ENCODE measurements around the gene DYNC2H1. TPM values are rescaled to one million over a fixed set of nuclear protein-coding genes. Genes with fewer than 3 reads are reported as not detected.

DYNC2H1 gene
- polyA plus RNA-seq, 1 experiment: 25.3 TPM

DNA sequence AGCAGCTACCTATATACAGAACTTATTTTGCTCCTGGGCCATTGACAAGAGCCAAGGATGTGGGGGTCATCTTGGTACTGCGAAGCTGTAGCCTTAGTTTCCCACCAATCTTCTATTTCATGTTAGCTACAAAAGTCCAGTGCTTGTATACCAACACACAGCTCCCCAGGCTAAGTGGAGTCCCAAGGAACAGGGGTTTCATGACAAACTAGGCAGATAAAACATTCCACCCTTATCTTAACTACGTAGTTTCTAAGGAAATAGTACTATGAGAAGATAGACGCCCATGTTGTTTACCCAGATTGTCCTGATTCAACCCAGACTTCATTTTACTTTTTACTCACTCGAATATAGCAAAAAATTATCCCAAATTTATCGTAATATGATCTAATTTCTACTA is 218.5 kb downstream of the DYNC2H1 start:
- Histone ChIP-seq H3K4me3 (ENCODE audit: low read depth, low read length) (no peak overlapping the region), H3K27ac (ENCODE audit: low read depth, low read length) (no peak overlapping the region), H3K27me3 (ENCODE audit: control insufficient read depth, insufficient read depth, low read length) (no peaks in the 10 kb centered on the region), H3K9me3 (ENCODE audit: control insufficient read depth, insufficient read depth, low read length) (peaks cover 4% of the 10 kb centered on the region; the same call in 1 of the 2 replicates)
- ChIA-PET CTCF (interaction anchor here (3.5 kb wide), 1 partner anchor 275 kb away, joined by 34 read pairs; no protein-coding TSS in a partner anchor), POLR2A (interaction anchor here (0.6 kb wide), 1 partner anchor 115 kb away, joined by 3 read pairs; no protein-coding TSS in a partner anchor)
- TF ChIP-seq, protein P1, sequence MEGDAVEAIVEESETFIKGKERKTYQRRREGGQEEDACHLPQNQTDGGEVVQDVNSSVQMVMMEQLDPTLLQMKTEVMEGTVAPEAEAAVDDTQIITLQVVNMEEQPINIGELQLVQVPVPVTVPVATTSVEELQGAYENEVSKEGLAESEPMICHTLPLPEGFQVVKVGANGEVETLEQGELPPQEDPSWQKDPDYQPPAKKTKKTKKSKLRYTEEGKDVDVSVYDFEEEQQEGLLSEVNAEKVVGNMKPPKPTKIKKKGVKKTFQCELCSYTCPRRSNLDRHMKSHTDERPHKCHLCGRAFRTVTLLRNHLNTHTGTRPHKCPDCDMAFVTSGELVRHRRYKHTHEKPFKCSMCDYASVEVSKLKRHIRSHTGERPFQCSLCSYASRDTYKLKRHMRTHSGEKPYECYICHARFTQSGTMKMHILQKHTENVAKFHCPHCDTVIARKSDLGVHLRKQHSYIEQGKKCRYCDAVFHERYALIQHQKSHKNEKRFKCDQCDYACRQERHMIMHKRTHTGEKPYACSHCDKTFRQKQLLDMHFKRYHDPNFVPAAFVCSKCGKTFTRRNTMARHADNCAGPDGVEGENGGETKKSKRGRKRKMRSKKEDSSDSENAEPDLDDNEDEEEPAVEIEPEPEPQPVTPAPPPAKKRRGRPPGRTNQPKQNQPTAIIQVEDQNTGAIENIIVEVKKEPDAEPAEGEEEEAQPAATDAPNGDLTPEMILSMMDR (IDR thresholded peaks at IDR 0.05; ENCODE audit: low read depth, low read length): no peak
- DNase-seq (ENCODE audit: low read depth, low spot score): no peak

DNA sequence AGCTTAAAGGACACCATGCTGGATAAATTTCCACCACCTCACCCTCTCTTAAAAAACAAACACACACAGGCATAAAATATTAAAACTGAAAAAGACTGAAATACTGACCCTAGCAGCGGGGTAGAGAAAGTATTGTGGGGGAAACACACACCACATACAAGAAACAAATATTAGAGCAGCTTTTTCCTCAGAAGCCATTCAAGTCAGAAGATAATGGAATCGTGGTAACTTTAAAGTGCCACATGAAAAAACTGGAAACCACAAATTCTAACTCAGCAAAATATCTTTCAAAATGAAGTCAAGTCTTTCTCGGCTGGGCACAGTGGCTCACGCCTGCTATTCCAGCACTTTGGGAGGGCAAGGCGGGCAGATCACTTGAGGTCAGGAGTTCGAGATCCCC is 223.2 kb downstream of the DYNC2H1 start:
- ChIA-PET CTCF (no interaction called here), POLR2A (no interaction called here)
- Histone ChIP-seq H3K27me3 (ENCODE audit: control insufficient read depth, insufficient read depth, low read length) (no peaks in the 10 kb centered on the region), H3K4me3 (ENCODE audit: low read depth, low read length) (no peak overlapping the region), H3K9me3 (ENCODE audit: control insufficient read depth, insufficient read depth, low read length) (no peaks in the 10 kb centered on the region), H3K27ac (ENCODE audit: low read depth, low read length) (no peak overlapping the region)
- TF ChIP-seq, protein P1 (IDR thresholded peaks at IDR 0.05; ENCODE audit: low read depth, low read length): no peak
- DNase-seq (ENCODE audit: low read depth, low spot score): no peak

DNA sequence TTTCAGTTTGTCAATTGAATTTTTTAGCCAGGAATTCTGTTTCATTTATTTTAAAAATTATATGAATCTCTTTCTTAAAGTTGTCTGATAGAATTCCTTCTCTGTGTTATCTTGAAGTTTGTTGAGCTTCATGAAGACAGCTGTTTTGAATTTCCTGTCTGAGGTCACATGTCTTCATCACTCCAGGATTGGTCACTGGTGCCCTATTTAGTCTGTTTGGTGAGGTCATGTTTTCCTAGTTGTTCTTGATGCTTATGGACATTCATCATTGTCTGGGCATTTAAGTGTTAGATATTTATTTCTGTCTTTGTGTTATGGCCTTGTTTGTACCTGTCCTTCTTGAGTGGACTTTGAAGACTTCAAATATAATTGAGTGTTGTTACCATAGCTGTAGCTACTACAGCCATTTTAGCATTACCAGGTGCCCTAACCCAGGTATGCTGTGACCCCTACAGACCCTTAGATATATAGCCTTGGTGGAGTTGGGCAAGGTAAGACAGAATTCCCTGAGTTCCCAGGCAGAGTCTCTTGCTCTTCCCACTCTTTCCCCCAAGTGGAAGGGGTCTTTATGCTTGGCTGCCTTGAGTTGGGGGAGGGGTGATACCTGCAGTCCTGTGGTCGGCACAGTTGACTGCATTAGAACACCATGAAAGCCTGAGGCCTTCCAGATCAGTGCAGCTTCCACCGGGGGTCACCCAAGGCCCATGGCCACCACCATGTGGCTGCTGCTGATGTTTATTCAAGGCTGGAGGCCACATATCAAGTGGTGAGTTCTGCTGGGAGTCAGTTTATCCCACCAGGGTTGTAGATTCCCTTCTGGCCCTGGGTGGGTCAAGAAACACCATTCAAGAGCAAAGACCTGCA is 229.6 kb downstream of the DYNC2H1 start:
- H3K9me3 ChIP-seq (ENCODE audit: control insufficient read depth, insufficient read depth, low read length): peaks cover 3% of the 10 kb centered on the region
- H3K27me3 ChIP-seq (ENCODE audit: control insufficient read depth, insufficient read depth, low read length): no peaks in the 10 kb centered on the region
- H3K27ac ChIP-seq (ENCODE audit: low read depth, low read length): no peak overlapping the region
- DNase-seq (ENCODE audit: low read depth, low spot score): no peak
- TF ChIP-seq, protein P1 (IDR thresholded peaks at IDR 0.05; ENCODE audit: low read depth, low read length): peak; percentile 26; the same call in 1 of the 2 replicates
- H3K4me3 ChIP-seq (ENCODE audit: low read depth, low read length): no peak overlapping the region
- POLR2A ChIA-PET: no interaction called here
- CTCF ChIA-PET: interaction anchor here (0.7 kb wide), 1 partner anchor 13 kb away, joined by 3 read pairs; no protein-coding TSS in a partner anchor

DNA sequence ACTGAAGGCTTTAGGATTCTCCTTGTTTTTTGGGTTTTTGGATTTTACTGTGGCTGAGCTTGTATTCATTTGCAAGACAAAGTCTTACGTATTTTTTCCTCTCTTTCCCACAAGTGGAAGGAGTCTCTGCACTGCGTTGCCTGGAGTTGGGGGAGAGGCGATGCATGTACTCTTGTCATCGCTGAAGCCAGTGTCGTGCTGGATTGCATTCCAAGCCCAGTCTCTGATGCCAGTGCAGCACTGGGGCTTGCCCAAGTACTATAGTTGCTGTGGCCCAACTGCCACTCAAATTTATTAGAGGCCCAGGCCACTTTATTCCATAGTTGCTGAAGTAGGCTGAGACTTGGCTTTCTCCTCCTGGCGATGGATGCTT is 230.2 kb downstream of the DYNC2H1 start:
- ChIA-PET POLR2A (no interaction called here), CTCF (no interaction called here)
- Histone ChIP-seq H3K9me3 (ENCODE audit: control insufficient read depth, insufficient read depth, low read length) (peaks cover 3% of the 10 kb centered on the region), H3K27ac (ENCODE audit: low read depth, low read length) (no peak overlapping the region), H3K4me3 (ENCODE audit: low read depth, low read length) (no peak overlapping the region), H3K27me3 (ENCODE audit: control insufficient read depth, insufficient read depth, low read length) (no peaks in the 10 kb centered on the region)
- TF ChIP-seq, protein P1 (IDR thresholded peaks at IDR 0.05; ENCODE audit: low read depth, low read length): no peak
- no peak for DNase-seq (ENCODE audit: low read depth, low spot score)

DNA sequence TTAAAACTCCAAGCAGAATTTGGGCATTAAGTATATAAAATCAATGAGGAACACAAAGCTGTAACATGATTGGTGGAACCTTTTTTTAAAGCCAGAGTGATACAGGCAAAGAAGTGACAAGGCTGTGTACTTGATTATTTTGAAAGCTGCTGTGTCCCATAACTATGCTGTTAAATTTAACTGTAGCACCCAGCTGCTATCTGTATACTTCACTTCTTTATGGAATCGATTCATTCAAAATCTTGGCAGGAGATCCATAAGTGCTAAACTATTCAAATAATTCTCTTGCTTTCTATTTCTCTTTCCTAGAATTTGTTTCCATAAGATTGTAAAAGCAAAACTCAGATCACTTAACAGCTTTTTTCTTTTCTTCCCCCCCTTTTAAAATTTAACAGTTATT is 231.7 kb downstream of the DYNC2H1 start:
- ChIA-PET POLR2A (no interaction called here), CTCF (interaction anchor here (0.8 to 1.3 kb wide), 2 partner anchors 16 to 260 kb away, joined by 3 to 4 read pairs; no protein-coding TSS in a partner anchor)
- no peaks in the 10 kb centered on the region for H3K27me3 ChIP-seq (ENCODE audit: control insufficient read depth, insufficient read depth, low read length)
- TF ChIP-seq, protein P1 (IDR thresholded peaks at IDR 0.05; ENCODE audit: low read depth, low read length): no peak
- no peak overlapping the region for H3K27ac ChIP-seq (ENCODE audit: low read depth, low read length)
- peaks cover 3% of the 10 kb centered on the region for H3K9me3 ChIP-seq (ENCODE audit: control insufficient read depth, insufficient read depth, low read length)
- H3K4me3 ChIP-seq (ENCODE audit: low read depth, low read length): no peak overlapping the region
- no peak for DNase-seq (ENCODE audit: low read depth, low spot score)
